Activated T-cell treated with anti-CD3 and anti-CD28 coated beads, Interleukin-2, amount 50 U/mL, for 24 hours (primary cell): Measurements from ENCODE around the gene MED17.
"Not testable (repeated sequence)": the region's sequence is repeated elsewhere in the genome, so short reads cannot be mapped to it uniquely, and the experiment has no call there.

Experiments used
- DNase-seq: peaks from one replicate; pipeline ENCODE4 v3.0.0-alpha.2; 2020
- H3K27ac Mint-ChIP-seq: 2 replicates; pipeline ENCODE4 v1.8.0; 2020; ENCODE audit warnings: mild to moderate bottlenecking, mixed read lengths
- H3K27me3 Mint-ChIP-seq: 2 replicates; pipeline ENCODE4 v1.8.0; 2020; ENCODE audit warnings: mixed read lengths
- H3K36me3 Mint-ChIP-seq: 2 replicates; pipeline ENCODE4 v1.8.0; 2020; ENCODE audit warnings: low read depth, mixed read lengths
- H3K4me1 Mint-ChIP-seq: 2 replicates; pipeline ENCODE4 v1.8.0; 2020; ENCODE audit warnings: low read depth, mixed read lengths
- H3K4me3 Mint-ChIP-seq: 2 replicates; pipeline ENCODE4 v1.8.0; 2020; ENCODE audit warnings: mild to moderate bottlenecking, moderate library complexity, mixed read lengths
- H3K9me3 Mint-ChIP-seq: 2 replicates; pipeline ENCODE4 v1.8.0; 2020; ENCODE audit warnings: mixed read lengths

The MED17 gene

GRCh38 chr11:93784145-93784934, at the start of gene MED17:
Gene MED17 (plus strand): TSS chr11:93784282. CDS start chr11:93784514, 232 bp downstream.
- Mint-ChIP-seq H3K36me3 (peaks cover 60% of the 10 kb centered on the region), H3K27ac (peak within 1 kb of the TSS; percentile 98), H3K4me1 (peaks cover 40% of the 10 kb centered on the region), H3K4me3 (peak within 1 kb of the TSS; percentile 99), H3K9me3 (no peaks in the 10 kb centered on the region), H3K27me3 (no peaks in the 10 kb centered on the region)
- peak; percentile 90 for DNase-seq

- Mint-ChIP-seq H3K4me1 (peaks cover 67% of the 10 kb centered on the region), H3K27ac (peak overlapping the region; percentile 90), H3K36me3 (peaks cover 100% of the 10 kb centered on the region), H3K4me3 (peak overlapping the region; percentile 100), H3K27me3 (no peaks in the 10 kb centered on the region), H3K9me3 (no peaks in the 10 kb centered on the region)
- DNase-seq, result no peak
Observed at GRCh38 chr11:93734427-93735222, 49.5 kb upstream of the MED17 start.

GRCh38 chr11:93735627-93736026, 48.5 kb upstream of the MED17 start:
- Mint-ChIP-seq H3K4me3 (peak overlapping the region; percentile 100), H3K27ac (peak overlapping the region; percentile 90), H3K9me3 (no peaks in the 10 kb centered on the region), H3K27me3 (no peaks in the 10 kb centered on the region), H3K36me3 (peaks cover 100% of the 10 kb centered on the region), H3K4me1 (peaks cover 63% of the 10 kb centered on the region)
- no peak for DNase-seq

GRCh38 chr11:93736129-93736528, 48.0 kb upstream of the MED17 start:
- no peaks in the 10 kb centered on the region for H3K9me3 Mint-ChIP-seq
- H3K27ac Mint-ChIP-seq, result peak overlapping the region; percentile 90
- H3K4me1 Mint-ChIP-seq, result peaks cover 63% of the 10 kb centered on the region
- H3K27me3 Mint-ChIP-seq, result no peaks in the 10 kb centered on the region
- no peak for DNase-seq
- peaks cover 100% of the 10 kb centered on the region for H3K36me3 Mint-ChIP-seq
- peak overlapping the region; percentile 100 for H3K4me3 Mint-ChIP-seq

- Mint-ChIP-seq H3K27me3 (no peaks in the 10 kb centered on the region), H3K36me3 (peaks cover 99% of the 10 kb centered on the region), H3K9me3 (no peaks in the 10 kb centered on the region), H3K4me1 (peaks cover 60% of the 10 kb centered on the region), H3K27ac (peak overlapping the region; percentile 100), H3K4me3 (peak overlapping the region; percentile 100)
- DNase-seq, result no peak
Observed at GRCh38 chr11:93737904-93738612, 46.0 kb upstream of the MED17 start.

- peak overlapping the region; percentile 100 for H3K27ac Mint-ChIP-seq
- peaks cover 99% of the 10 kb centered on the region for H3K36me3 Mint-ChIP-seq
- peak overlapping the region; percentile 100 for H3K4me3 Mint-ChIP-seq
Observed at GRCh38 chr11:93738647-93739081, 45.4 kb upstream of the MED17 start.

GRCh38 chr11:93740031-93740729, 43.9 kb upstream of the MED17 start:
- Mint-ChIP-seq H3K9me3 (no peaks in the 10 kb centered on the region), H3K36me3 (peaks cover 88% of the 10 kb centered on the region), H3K27ac (peak overlapping the region; percentile 100), H3K4me3 (peak overlapping the region; percentile 100), H3K4me1 (peaks cover 57% of the 10 kb centered on the region), H3K27me3 (no peaks in the 10 kb centered on the region)
- peak; percentile 66 for DNase-seq

More at GRCh38 chr11:93738647-93739081, 45.4 kb upstream of the MED17 start:
- no peak for DNase-seq
- H3K9me3 Mint-ChIP-seq, result no peaks in the 10 kb centered on the region
- no peaks in the 10 kb centered on the region for H3K27me3 Mint-ChIP-seq
- H3K4me1 Mint-ChIP-seq, result peaks cover 60% of the 10 kb centered on the region

- H3K27me3 Mint-ChIP-seq, result no peaks in the 10 kb centered on the region
- no peak for DNase-seq
- no peaks in the 10 kb centered on the region for H3K9me3 Mint-ChIP-seq
- H3K36me3 Mint-ChIP-seq, result peaks cover 83% of the 10 kb centered on the region
- H3K27ac Mint-ChIP-seq, result peak overlapping the region; percentile 100
- peaks cover 54% of the 10 kb centered on the region for H3K4me1 Mint-ChIP-seq
- peak overlapping the region; percentile 100 for H3K4me3 Mint-ChIP-seq
Observed at GRCh38 chr11:93740730-93741093, 43.4 kb upstream of the MED17 start.

- Mint-ChIP-seq H3K4me1 (peaks cover 49% of the 10 kb centered on the region), H3K9me3 (no peaks in the 10 kb centered on the region), H3K4me3 (peak within 1 kb of the TSS; percentile 100), H3K27me3 (no peaks in the 10 kb centered on the region), H3K27ac (peak within 1 kb of the TSS; percentile 100), H3K36me3 (peaks cover 77% of the 10 kb centered on the region)
- DNase-seq, result peak; percentile 94
Observed at GRCh38 chr11:93741094-93741881, 42.8 kb upstream of the MED17 start, which contains the start of the genes C11orf54 and TAF1D. Gene C11orf54 (plus strand): TSS chr11:93741672. CDS start chr11:93747394, 5,722 bp downstream. Gene TAF1D (minus strand): TSS chr11:93741495. CDS start chr11:93739304, 2,191 bp downstream.

GRCh38 chr11:93741882-93742226, 42.2 kb upstream of the MED17 start:
- no peak for DNase-seq
- peaks cover 71% of the 10 kb centered on the region for H3K36me3 Mint-ChIP-seq
- no peaks in the 10 kb centered on the region for H3K9me3 Mint-ChIP-seq
- no peaks in the 10 kb centered on the region for H3K27me3 Mint-ChIP-seq
- H3K4me3 Mint-ChIP-seq, result peak overlapping the region; percentile 100
- peaks cover 47% of the 10 kb centered on the region for H3K4me1 Mint-ChIP-seq
- H3K27ac Mint-ChIP-seq, result peak overlapping the region; percentile 100

GRCh38 chr11:93743291-93743690, 40.8 kb upstream of the MED17 start:
- DNase-seq, result no peak
- H3K27ac Mint-ChIP-seq, result peak overlapping the region; percentile 22
- peaks cover 34% of the 10 kb centered on the region for H3K4me1 Mint-ChIP-seq
- H3K27me3 Mint-ChIP-seq, result no peaks in the 10 kb centered on the region
- H3K4me3 Mint-ChIP-seq, result peak overlapping the region; percentile 100
- H3K9me3 Mint-ChIP-seq, result no peaks in the 10 kb centered on the region
- peaks cover 63% of the 10 kb centered on the region for H3K36me3 Mint-ChIP-seq

- Mint-ChIP-seq H3K9me3 (no peaks in the 10 kb centered on the region), H3K36me3 (peaks cover 53% of the 10 kb centered on the region), H3K27me3 (no peaks in the 10 kb centered on the region), H3K4me3 (no peak overlapping the region), H3K4me1 (peaks cover 32% of the 10 kb centered on the region), H3K27ac (no peak overlapping the region)
- DNase-seq, result no peak
Observed at GRCh38 chr11:93744669-93745004, 39.4 kb upstream of the MED17 start.

- not testable (repeated sequence) for H3K27me3 Mint-ChIP-seq, H3K9me3 Mint-ChIP-seq, H3K27ac Mint-ChIP-seq, H3K4me3 Mint-ChIP-seq, DNase-seq
- Mint-ChIP-seq H3K4me1 (peaks cover 32% of the 10 kb centered on the region), H3K36me3 (peaks cover 47% of the 10 kb centered on the region)
Observed at GRCh38 chr11:93745005-93745755, 38.9 kb upstream of the MED17 start.
